ENCODE results near the gene CCDC197. TPM values are rescaled to one million over a fixed set of nuclear protein-coding genes. Genes with fewer than 3 reads are reported as not detected.

The CCDC197 gene
- total and polyA plus RNA-seq, 2 of the 4 experiments (the other 2 are of a cell fraction), result not detected

GRCh38 chr14:93975791-93976476, 21.2 kb upstream of the CCDC197 start:
- Histone ChIP-seq H3K4me2 (ENCODE audit: low read depth, low read length) (peak overlapping the region; percentile 19; the same call in 1 of the 2 replicates), H4K8ac (ENCODE audit: low read depth in 2 of 2, low read length in 2 of 2) (peak overlapping the region in 1 of 2 experiments; percentile 83; a peak in 3 of 4 replicates), H3K4me3 (ENCODE audit: insufficient read depth, low read depth, low read length) (no peak overlapping the region), H2AK5ac (ENCODE audit: low read depth, low read length) (peak overlapping the region; percentile 53; the same call in 1 of the 2 replicates), H3K23ac (ENCODE audit: low read depth, low read length) (no peak overlapping the region), H3K27ac (ENCODE audit: insufficient read depth, low read length) (no peak overlapping the region), H3K14ac (replicated peaks; ENCODE audit: low read depth, low read length) (no peak overlapping the region), H3K9ac (ENCODE audit: low read depth, low read length) (0 out of 2 replicates have a peak overlapping the region, but pooled peaks have one; percentile 10), H3K9me1 (ENCODE audit: insufficient read depth, low read length) (peaks cover 8% of the 10 kb centered on the region; the same call in 1 of the 2 replicates), H3K27me3 (ENCODE audit: control insufficient read depth, insufficient read depth, low read length) (peaks cover 2% of the 10 kb centered on the region; the same call in 1 of the 2 replicates), H2BK20ac (ENCODE audit: low read depth, low read length) (no peak overlapping the region), H2BK15ac (ENCODE audit: low read depth, low read length) (0 out of 3 replicates have a peak overlapping the region, but pooled peaks have one; percentile 13), H4K20me1 (ENCODE audit: insufficient read depth, low read length) (no peaks in the 10 kb centered on the region), H4K5ac (ENCODE audit: low read depth, low read length) (peak overlapping the region; percentile 14; the same call in 1 of the 2 replicates), H2AK9ac (replicated peaks; ENCODE audit: low read depth, low read length, poor library complexity) (no peak overlapping the region), H3K9me3 (ENCODE audit: control insufficient read depth, insufficient read depth, low read length) (peaks cover 2% of the 10 kb centered on the region; the same call in 1 of the 2 replicates), H2AFZ (replicated peaks; ENCODE audit: low read length, poor library complexity) (no peak overlapping the region), H3K18ac (ENCODE audit: low read depth, low read length) (peak overlapping the region; percentile 23; the same call in 1 of the 2 replicates), H4K91ac (ENCODE audit: insufficient read depth, low read depth, low read length) (no peak overlapping the region), H3K4ac (ENCODE audit: low read depth, low read length) (no peak overlapping the region; the same call in 1 of the 2 replicates), H3K79me1 (ENCODE audit: low read depth in 1 of 2, low read length in 2 of 2) (no peaks in the 10 kb centered on the region), H3K36me3 (ENCODE audit: control insufficient read depth, insufficient read depth, low read length) (no peaks in the 10 kb centered on the region), H2BK120ac (ENCODE audit: low read depth, low read length) (peak overlapping the region; percentile 82; the same call in 1 of the 2 replicates), H3K56ac (ENCODE audit: extremely low read depth, insufficient read depth, low read length) (no peak overlapping the region), H2BK5ac (ENCODE audit: low read depth, low read length, poor library complexity, severe bottlenecking) (no peak overlapping the region), H3K4me1 (ENCODE audit: control insufficient read depth, insufficient read depth, low read length) (peaks cover 11% of the 10 kb centered on the region)
- CTCF ChIA-PET, result interaction anchor here (0.9 kb wide), 2 partner anchors 36 kb away, joined by 3 read pairs; no protein-coding TSS in a partner anchor
- 79% methylated on average over 2 of the region's 9 CpGs; no CpG with 5 or more reads in 1 of the 2 experiments for WGBS, 2 experiments (ENCODE audit: extremely low coverage in 2 of 2, insufficient read length in 1 of 2)
- POLR2A ChIA-PET (ENCODE audit: unreplicated experiment), result no interaction called here
- TF ChIP-seq RCOR1 (IDR thresholded peaks at IDR 0.05; ENCODE audit: insufficient replicate concordance, low read length) (no peak), CEBPB (IDR thresholded peaks at IDR 0.05; ENCODE audit: low read depth, low read length) (no peak), CHD1 (IDR thresholded peaks at IDR 0.05; ENCODE audit: low read depth, low read length) (no peak), RAD21 (IDR thresholded peaks at IDR 0.05; ENCODE audit: low read length) (no peak), MXI1 (IDR thresholded peaks at IDR 0.05; ENCODE audit: borderline replicate concordance, low read depth, low read length) (no peak), BHLHE40 (IDR thresholded peaks at IDR 0.05; ENCODE audit: low read depth, low read length) (no peak), NFE2L2 (IDR thresholded peaks at IDR 0.05; ENCODE audit: low read depth, low read length) (no peak), MAFK (IDR thresholded peaks at IDR 0.05; ENCODE audit: low read depth, low read length) (no peak), SMC3 (IDR thresholded peaks at IDR 0.05; ENCODE audit: low read depth, low read length) (no peak), POLR2A (IDR thresholded peaks at IDR 0.05; ENCODE audit: low read depth, low read length) (no peak), FOS (IDR thresholded peaks at IDR 0.05; ENCODE audit: low read depth, low read length) (no peak), MAZ (IDR thresholded peaks at IDR 0.05; ENCODE audit: borderline replicate concordance, low read depth, low read length) (no peak), RFX5 (IDR thresholded peaks at IDR 0.05; ENCODE audit: low read depth, low read length) (no peak)
- TF ChIP-seq, protein P1, sequence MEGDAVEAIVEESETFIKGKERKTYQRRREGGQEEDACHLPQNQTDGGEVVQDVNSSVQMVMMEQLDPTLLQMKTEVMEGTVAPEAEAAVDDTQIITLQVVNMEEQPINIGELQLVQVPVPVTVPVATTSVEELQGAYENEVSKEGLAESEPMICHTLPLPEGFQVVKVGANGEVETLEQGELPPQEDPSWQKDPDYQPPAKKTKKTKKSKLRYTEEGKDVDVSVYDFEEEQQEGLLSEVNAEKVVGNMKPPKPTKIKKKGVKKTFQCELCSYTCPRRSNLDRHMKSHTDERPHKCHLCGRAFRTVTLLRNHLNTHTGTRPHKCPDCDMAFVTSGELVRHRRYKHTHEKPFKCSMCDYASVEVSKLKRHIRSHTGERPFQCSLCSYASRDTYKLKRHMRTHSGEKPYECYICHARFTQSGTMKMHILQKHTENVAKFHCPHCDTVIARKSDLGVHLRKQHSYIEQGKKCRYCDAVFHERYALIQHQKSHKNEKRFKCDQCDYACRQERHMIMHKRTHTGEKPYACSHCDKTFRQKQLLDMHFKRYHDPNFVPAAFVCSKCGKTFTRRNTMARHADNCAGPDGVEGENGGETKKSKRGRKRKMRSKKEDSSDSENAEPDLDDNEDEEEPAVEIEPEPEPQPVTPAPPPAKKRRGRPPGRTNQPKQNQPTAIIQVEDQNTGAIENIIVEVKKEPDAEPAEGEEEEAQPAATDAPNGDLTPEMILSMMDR (conservative IDR thresholded peaks at IDR 0.05; ENCODE audit: low read depth, low read length), result no peak
- TF ChIP-seq, protein P2, sequence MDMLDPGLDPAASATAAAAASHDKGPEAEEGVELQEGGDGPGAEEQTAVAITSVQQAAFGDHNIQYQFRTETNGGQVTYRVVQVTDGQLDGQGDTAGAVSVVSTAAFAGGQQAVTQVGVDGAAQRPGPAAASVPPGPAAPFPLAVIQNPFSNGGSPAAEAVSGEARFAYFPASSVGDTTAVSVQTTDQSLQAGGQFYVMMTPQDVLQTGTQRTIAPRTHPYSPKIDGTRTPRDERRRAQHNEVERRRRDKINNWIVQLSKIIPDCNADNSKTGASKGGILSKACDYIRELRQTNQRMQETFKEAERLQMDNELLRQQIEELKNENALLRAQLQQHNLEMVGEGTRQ (IDR thresholded peaks at IDR 0.05; ENCODE audit: low read depth, low read length), result no peak
- no TSS peak for BruUV-seq (replicated peaks)
- DNase-seq, result no peak
- in situ Hi-C loops (cut with MboI; ENCODE audit: low sequenced_read_pairs) (no loop called here), dilution Hi-C loops (cut with HindIII; ENCODE audit: low sequenced_read_pairs, unreplicated experiment) (no loop called here), intact Hi-C loops (cut with micrococcal nuclease) (no loop called here)
- ATAC-seq (ENCODE audit: low read depth), result peak; percentile 30

Data from IMR-90 (cell line).